BE2C (cell line): Measurements from ENCODE around the gene RGPD5.
"Not testable (repeated sequence)": the region's sequence is repeated elsewhere in the genome, so short reads cannot be mapped to it uniquely, and the experiment has no call there.

Source experiments
- DNase-seq: peaks from one replicate; pipeline ENCODE4 v3.0.0-alpha.2; 2020
- H3K27me3 ChIP-seq: fragments of 250-450 bp; sonication (Bioruptor Pico); 2 replicates; pipeline ENCODE4 v1.5.1; 2020; ENCODE audit warnings: mild to moderate bottlenecking
- H3K36me3 ChIP-seq: fragments of 250-450 bp; sonication (Bioruptor Pico); 2 replicates; pipeline ENCODE4 v1.5.1; 2020; ENCODE audit warnings: mild to moderate bottlenecking
- H3K4me1 ChIP-seq: fragments of 250-450 bp; sonication (Bioruptor Pico); 2 replicates; pipeline ENCODE4 v1.5.1; 2020
- H3K4me3 ChIP-seq: 2 replicates; pipeline ENCODE4 v1.5.1; 2011; ENCODE audit warnings: low read depth, low read length
- H3K9me3 ChIP-seq: fragments of 250-450 bp; sonication (Bioruptor Pico); 2 replicates; pipeline ENCODE4 v1.5.1; 2020

RGPD5 gene

DNA sequence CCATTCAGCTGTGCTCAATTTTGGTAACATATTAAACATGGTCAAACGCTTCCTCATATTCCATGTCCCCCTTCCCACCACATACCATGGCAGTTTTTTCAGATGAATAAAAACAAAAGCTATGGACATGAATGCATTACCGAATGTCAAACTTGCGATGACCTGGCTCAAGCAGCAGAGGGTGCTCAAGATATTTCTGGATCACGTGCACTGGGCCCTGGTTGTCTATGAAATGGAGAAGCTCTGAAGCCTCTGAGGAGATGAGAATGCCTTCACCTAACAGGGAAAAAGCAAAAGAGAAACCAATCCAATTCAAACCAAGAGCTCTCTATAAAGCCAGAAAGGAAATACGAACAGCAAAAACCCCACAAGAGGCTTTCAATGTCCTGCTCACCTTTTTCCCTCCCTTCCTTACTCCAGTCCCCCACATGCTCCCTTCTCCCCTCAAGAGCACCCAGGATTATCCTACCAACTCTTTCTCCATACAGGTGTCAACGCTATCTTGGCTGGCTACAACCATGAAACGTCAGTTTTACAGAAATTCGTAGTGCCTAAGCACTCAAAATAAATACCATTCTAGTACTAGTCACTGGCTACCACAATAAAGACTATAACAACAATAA, 77.1 kb downstream of the RGPD5 start:
- not testable (repeated sequence) for DNase-seq, H3K4me1 ChIP-seq, H3K4me3 ChIP-seq, H3K36me3 ChIP-seq, H3K27me3 ChIP-seq, H3K9me3 ChIP-seq

DNA sequence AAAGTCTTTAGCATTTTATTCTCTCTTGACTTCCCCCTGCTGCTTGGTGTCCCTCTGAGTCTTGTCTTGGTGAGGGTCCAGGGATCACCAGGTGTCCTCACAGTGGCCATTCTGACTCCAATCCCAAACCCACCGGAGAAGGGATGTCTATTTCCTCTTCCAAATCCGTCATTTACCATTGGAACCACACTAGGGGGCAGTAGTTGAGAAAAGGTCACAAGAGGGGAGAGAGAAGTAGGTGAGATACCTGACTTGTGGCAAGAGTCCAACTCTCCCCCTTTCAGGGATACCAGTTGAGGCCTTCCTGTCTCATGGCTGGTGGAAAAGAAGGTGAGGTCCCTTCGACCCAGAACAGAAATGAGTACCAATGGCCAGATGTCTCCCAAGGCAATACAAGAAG, 82.5 kb downstream of the RGPD5 start:
- DNase-seq, H3K36me3 ChIP-seq, H3K4me1 ChIP-seq, H3K9me3 ChIP-seq, H3K27me3 ChIP-seq, H3K4me3 ChIP-seq: not testable (repeated sequence)

DNA sequence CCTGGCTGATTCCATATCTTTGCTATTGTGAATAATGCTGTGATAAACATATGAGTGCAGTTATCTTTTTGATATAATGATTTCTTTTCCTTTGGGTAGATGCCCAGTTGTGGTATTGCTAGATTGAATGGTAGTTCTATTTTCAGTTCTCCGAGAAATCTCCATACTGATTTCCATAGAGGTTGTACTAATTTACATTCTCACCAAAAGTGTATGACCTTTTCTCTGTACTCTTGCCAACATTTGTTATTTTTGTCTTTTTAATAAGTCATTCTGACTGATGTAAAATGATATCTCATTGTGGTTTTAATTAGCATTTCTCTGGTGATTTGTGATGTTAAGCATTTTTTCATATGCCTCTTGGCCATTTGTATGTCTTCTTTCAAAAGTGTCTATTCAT, 88.0 kb downstream of the RGPD5 start:
- H3K27me3 ChIP-seq, H3K9me3 ChIP-seq, H3K4me1 ChIP-seq, H3K36me3 ChIP-seq, H3K4me3 ChIP-seq, DNase-seq: not testable (repeated sequence)

DNA sequence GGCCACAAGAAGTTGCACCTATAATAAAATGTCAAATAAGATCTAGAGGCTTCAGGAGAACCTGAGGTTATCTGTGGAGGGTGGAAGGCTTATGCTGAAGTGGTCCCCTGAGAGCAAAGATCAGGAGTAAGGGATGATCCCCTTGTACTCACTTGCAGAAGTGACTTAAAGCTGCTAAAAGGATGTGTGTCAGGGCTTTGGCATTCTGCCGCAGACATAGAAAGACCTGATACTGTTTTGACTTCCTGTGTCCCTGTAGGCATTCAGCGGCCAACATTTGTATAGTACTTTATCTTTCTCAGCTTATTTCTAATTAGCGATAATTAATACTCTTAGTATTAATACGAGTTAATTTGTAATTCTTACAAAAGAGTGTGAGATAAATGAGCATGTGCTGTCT, 94.3 kb downstream of the RGPD5 start:
- not testable (repeated sequence) for DNase-seq

DNA sequence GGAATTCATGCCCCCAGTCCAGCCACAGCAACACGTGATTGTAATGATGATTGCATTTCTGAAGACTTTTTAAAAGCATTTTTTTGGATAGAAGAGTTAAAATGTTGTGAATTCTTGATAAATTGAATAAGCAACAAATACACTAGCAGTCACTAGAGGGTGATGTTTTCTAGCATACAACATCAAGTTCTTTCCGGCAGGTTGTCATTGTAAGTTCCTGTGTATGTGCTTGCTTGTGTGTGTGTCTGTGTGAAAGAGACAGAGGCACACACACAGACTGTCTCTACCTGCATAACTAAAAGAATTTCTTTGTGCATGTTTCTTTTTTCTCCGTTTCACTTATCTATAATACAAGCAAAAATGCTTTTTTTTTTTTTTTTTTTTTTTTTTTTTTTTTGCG, 95.8 kb downstream of the RGPD5 start:
- H3K4me1 ChIP-seq, H3K9me3 ChIP-seq, DNase-seq, H3K4me3 ChIP-seq, H3K27me3 ChIP-seq, H3K36me3 ChIP-seq: not testable (repeated sequence)

More for the DNA sequence above, 94.3 kb downstream of the RGPD5 start:
- not testable (repeated sequence) for H3K4me3 ChIP-seq, H3K27me3 ChIP-seq, H3K36me3 ChIP-seq, H3K4me1 ChIP-seq, H3K9me3 ChIP-seq

GRCh38 chr2:109891024-109891423, 96.9 kb downstream of the RGPD5 start:
- not testable (repeated sequence) for H3K9me3 ChIP-seq, H3K4me3 ChIP-seq, H3K27me3 ChIP-seq, DNase-seq, H3K36me3 ChIP-seq, H3K4me1 ChIP-seq

DNA sequence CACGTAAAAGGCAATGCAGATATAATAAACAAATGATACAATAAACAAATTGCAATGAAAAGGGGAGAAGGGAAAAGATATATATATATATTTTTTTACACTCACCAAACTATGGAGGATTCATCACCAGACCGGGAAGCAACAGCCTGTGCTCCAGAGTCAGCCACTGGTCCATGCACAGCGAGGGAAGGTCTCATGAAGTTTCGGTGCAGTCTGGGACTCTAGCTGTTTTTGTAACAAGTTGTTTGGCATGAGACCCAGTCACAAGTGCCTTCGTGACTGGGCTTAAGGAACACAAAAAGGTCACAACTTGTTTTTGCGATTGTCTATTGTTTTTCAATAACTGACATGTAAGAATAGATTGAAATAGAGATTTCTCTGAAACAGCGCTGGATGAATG, 99.6 kb downstream of the RGPD5 start:
- H3K36me3 ChIP-seq, DNase-seq, H3K27me3 ChIP-seq, H3K4me1 ChIP-seq, H3K4me3 ChIP-seq, H3K9me3 ChIP-seq: not testable (repeated sequence)

DNA sequence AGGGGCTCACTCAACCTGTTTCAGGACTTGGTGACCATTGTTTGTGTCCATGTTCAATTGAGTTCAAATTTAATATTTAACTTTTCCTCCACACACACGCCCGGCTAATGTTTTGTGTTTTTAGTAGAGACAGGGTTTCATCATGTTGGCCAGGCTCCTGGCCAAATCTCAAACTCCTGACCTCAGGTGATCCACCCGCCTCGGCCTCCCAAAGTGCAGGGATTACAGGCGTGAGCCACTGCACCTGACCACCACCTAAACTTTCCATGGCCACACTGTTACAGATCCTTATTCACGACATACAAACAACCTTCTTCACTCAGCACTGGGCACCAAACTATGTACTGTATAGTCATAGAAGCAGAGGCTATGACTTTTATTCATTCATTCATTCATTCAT, 100.0 kb downstream of the RGPD5 start:
- H3K4me1 ChIP-seq, DNase-seq, H3K36me3 ChIP-seq, H3K27me3 ChIP-seq, H3K4me3 ChIP-seq, H3K9me3 ChIP-seq: not testable (repeated sequence)

DNA sequence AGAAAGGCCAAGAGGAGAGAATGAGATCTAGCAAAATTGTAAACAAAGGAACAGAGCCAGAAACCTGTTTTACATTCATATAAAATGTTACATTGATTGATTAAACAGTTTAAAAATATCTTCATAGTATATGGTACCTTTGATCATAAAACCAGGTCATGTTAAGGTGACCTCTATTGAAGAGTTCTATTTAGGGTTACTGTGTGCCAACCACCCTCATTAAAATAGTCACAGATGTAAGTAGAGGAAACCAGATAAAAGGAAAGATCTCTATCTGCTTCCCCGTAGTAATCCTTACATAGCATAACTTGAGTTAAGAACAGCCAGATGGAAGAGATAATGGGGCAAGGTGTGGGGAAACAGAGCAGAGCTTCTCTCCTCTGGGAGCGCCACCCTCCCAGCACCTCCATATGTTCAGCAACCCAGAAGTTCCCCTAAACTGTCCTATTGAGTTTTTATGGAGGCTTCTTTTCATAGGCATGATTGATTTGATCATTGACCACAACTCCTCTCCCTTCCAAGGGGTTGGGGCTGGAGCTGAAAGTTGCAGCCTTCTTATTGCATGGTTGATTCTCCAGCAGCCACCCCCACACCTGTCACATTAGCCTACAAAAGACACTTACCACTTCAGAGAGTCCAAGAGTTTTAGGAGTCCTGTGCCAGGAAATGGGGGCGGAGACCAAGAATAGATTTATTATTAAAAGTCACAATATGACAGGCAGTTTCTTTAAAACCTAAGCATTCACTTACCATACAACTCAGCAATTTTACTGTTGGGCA, 101.2 kb downstream of the RGPD5 start:
- H3K4me1 ChIP-seq, H3K27me3 ChIP-seq, DNase-seq, H3K36me3 ChIP-seq, H3K4me3 ChIP-seq, H3K9me3 ChIP-seq: not testable (repeated sequence)

- H3K36me3 ChIP-seq, H3K9me3 ChIP-seq, H3K4me3 ChIP-seq, DNase-seq, H3K4me1 ChIP-seq, H3K27me3 ChIP-seq: not testable (repeated sequence)
Observed at GRCh38 chr2:109896212-109896611, 102.1 kb downstream of the RGPD5 start.

DNA sequence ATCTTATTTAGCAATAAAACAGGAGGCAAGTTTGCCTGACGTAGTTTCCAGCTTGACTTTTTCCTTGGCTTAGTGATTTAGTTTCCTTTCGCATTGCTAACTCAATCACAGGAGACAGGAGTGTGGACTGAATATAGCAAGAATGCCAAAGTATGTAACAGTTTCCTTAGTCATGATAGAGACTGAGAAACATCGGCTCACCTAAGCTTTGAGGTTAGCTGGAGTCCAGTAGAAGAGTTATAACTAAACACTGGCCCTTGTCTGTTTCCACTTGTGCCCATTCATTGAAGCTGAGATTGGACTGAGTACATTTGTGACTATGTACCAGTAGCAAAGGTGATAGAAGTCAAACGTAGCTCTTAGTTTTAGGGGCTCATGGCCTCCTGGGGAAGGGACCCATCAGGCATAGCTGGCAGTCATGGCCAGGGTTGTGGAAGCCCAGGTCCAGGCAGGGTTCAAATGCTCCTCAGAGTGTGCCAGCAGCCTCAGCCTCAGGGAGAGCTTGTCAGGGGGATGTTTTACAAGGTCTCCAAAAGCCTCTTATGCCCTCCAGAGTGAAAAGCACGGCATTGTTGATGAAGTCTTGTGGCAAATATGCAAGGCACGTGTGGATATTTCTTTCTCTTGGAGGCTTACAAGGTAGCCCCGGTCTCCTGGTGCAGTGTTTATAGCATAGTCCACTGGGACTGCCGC, 103.8 kb downstream of the RGPD5 start:
- not testable (repeated sequence) for H3K4me3 ChIP-seq, H3K9me3 ChIP-seq, DNase-seq, H3K36me3 ChIP-seq, H3K27me3 ChIP-seq, H3K4me1 ChIP-seq

DNA sequence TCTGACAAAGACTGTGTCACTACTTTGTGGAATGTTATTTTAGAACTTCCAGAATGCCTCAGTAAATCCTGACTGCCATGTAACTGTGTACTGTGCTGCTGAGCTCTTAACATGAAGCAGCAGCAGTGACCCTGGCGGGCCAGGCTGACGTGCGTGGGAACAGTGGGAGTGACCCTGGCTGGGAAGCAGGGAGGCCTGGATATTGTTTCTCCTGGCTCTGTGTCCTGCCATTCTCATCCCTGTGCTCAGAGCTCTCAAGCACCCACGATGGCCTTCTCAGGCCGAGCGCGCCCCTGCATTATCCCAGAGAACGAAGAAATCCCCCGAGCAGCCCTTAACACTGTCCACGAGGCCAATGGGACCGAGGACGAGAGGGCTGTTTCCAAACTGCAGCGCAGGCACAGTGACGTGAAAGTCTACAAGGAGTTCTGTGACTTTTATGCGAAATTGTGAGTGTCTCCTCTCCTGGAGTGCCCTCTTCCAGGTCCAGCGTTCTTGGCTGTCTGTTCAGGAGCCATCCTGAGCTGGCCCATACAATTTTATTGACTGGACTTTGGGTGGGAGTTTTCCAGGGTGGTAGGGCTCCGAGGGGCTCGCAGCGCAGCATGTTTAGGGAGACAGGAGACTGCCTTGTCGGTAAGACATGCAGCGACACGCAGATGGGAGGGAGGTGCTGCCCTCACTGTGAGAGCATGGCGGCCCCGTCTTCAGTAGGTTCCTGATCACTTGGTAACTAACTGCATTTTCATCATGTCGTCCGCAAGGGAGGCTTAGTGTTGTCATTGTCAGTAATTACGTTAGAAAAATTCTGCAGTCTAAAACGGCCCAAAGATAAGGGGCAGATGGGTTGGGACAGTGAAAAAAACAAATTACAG, 104.6 kb downstream of the RGPD5 start, which contains the start of gene LIMS3:
LIMS3 (plus strand) TSS at position 227 of the 875 bp plus-strand sequence; CDS start at position 268, 41 bp downstream.
- H3K4me3 ChIP-seq, H3K9me3 ChIP-seq, DNase-seq, H3K4me1 ChIP-seq, H3K36me3 ChIP-seq, H3K27me3 ChIP-seq: not testable (repeated sequence)

DNA sequence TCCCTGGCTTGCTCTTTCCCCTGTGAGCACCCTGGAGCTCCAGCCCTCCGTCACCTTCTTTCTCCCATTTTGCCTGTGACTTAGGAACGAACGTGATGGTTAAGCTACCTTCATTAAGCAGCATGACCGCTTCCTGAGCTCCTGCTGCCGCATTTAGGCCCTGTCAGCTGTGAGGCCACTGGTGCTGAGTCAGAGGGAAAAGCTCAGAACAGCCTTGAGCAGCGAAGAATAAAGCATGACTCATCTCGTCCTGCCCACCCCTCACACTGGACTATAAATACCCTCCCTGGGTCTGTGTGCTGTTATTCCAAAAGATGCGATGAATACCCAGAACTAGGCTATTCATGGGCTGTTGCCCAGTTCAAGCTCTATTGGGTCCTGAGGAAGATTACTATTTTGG, 111.7 kb downstream of the RGPD5 start:
- H3K4me1 ChIP-seq, H3K9me3 ChIP-seq, H3K27me3 ChIP-seq, DNase-seq, H3K4me3 ChIP-seq, H3K36me3 ChIP-seq: not testable (repeated sequence)
